Panc1 (cell line): Measurements from ENCODE around the gene TNRC18. TPM values are rescaled to one million over a fixed set of nuclear protein-coding genes. Genes with fewer than 3 reads are reported as not detected.

ENCODE experiments used
- ATAC-seq: fragments of 200-7000 bp; cut with Tn5 transposase; 2 replicates; pipeline ENCODE4 v1.9.1; 2020; ENCODE audit warnings: mild to moderate bottlenecking, moderate library complexity
- BruUV-seq: library from RNA; stranded (reverse); fragments of 400-500 nt; replicated peaks from 2 replicates; lab custom pipeline; 2021; lab: Mats Ljungman, UMichigan
- CTCF ChIA-PET: fragments of 300-600 bp; sonication (Branson Sonifier 250); formaldehyde crosslinking; loops from one replicate; lab custom pipeline; 2022; ENCODE audit warnings: antibody characterized with exemption; lab: Charles Lee
- POLR2A ChIA-PET: fragments of 300-600 bp; sonication (Branson Sonifier 250); formaldehyde crosslinking; loops from one replicate; lab custom pipeline; 2022; ENCODE audit warnings: antibody characterized with exemption; lab: Charles Lee
- DNase-seq: peaks from one replicate; pipeline ENCODE4 v3.0.0-alpha.2; 2010; ENCODE audit warnings: low read depth, low spot score
- H3K27ac ChIP-seq: 2 replicates; pipeline ENCODE4 v1.5.1; 2011; ENCODE audit warnings: mild to moderate bottlenecking, low read length, inconsistent platforms
- H3K27me3 ChIP-seq: fragments of 200-500 bp; sonication (Bioruptor generic); 2 replicates; pipeline ENCODE4 v1.6.0; 2014; ENCODE audit warnings: low read length, inconsistent platforms; ENCODE audit not compliant: control insufficient read depth, insufficient read depth
- H3K36me3 ChIP-seq: fragments of 200-500 bp; sonication (Bioruptor generic); 2 replicates; pipeline ENCODE4 v1.5.1; 2014; ENCODE audit warnings: inconsistent platforms, mild to moderate bottlenecking, low read length, moderate library complexity; ENCODE audit not compliant: control insufficient read depth, insufficient read depth
- H3K4me1 ChIP-seq: 2 replicates; pipeline ENCODE4 v1.5.1; 2011; ENCODE audit warnings: inconsistent platforms, mild to moderate bottlenecking, low read length, moderate library complexity; ENCODE audit not compliant: control insufficient read depth, insufficient read depth
- H3K4me3 ChIP-seq, 2 experiments: 2 replicates each; pipeline ENCODE4 v1.5.1; 2011 to 2012; ENCODE audit warnings: low read depth in 2 of 2, low read length in 2 of 2, mild to moderate bottlenecking in 2 of 2, inconsistent platforms in 1 of 2, moderate library complexity in 1 of 2
- H3K9me3 ChIP-seq: fragments of 200-500 bp; sonication (Bioruptor generic); 2 replicates; pipeline ENCODE4 v1.5.1; 2014; ENCODE audit warnings: low read depth, mild to moderate bottlenecking, inconsistent platforms, low read length, moderate library complexity; ENCODE audit not compliant: control insufficient read depth, insufficient read depth
- CTCF ChIP-seq: fragments of 450-650 bp; IDR thresholded peaks from 2 replicates; pipeline ENCODE4 v1.5.1; 2017; ENCODE audit warnings: mild to moderate bottlenecking
- POLR2AphosphoS5 ChIP-seq: IDR thresholded peaks from 2 replicates; pipeline ENCODE4 v1.6.1; 2012; ENCODE audit warnings: mild to moderate bottlenecking, low read depth, low read length, moderate library complexity
- REST ChIP-seq, 2 experiments: IDR thresholded peaks; 2 replicates each; pipeline ENCODE4 v1.6.1; 2011 to 2012; ENCODE audit warnings: low read depth in 2 of 2, control low read depth in 1 of 2, low read length in 1 of 2, mild to moderate bottlenecking in 1 of 2, moderate library complexity in 1 of 2; ENCODE audit not compliant: insufficient read depth in 1 of 2
- SIN3A ChIP-seq: IDR thresholded peaks from 2 replicates; pipeline ENCODE4 v1.6.1; 2012; ENCODE audit warnings: low read depth, mild to moderate bottlenecking, low read length, moderate library complexity, borderline replicate concordance; ENCODE audit not compliant: insufficient read depth
- TCF7L2 ChIP-seq: IDR thresholded peaks from 2 replicates; pipeline ENCODE4 v1.6.1; 2011; ENCODE audit warnings: mild to moderate bottlenecking, low read depth, low read length, inconsistent platforms
- in situ Hi-C: cut with HindIII; loops from 2 replicates; pipeline ENCODE4 v1.10.0; 2016; ENCODE audit warnings: low sequenced_read_pairs, low pct_unique_long_range_greater_than_20kb
- intact Hi-C: fragments of 100-400 bp; cut with micrococcal nuclease; formaldehyde crosslinking; loops from one replicate; pipeline ENCODE4 v1.10.0; 2022; ENCODE audit not compliant: unreplicated experiment
- total RNA-seq: library from RNA; stranded (reverse); gene quantifications from one replicate; pipeline ENCODE4 v1.2.1, GENCODE V29; 2021; ENCODE audit not compliant: unreplicated experiment

Gene TNRC18
- total RNA-seq, 1 experiment from 2014 or later, result 148 TPM

DNA sequence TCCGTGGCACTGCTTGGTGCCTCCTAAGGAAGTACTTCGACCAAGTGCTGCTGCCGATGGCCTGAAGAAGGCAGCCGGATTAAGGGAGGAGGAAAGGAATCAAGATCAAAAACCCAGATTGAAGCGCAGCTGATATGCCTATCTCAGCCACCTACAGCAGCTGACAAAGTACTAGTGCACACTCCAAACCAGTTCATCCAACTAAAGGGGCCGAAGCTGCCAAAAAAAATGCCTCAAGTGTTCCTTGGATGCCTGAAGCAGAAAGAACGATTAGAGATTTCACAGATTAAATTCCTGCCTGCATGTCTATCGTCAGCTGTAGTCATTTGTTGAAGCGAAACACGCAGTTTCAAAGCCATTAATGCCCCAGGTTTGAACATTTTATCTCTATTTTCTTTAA lies 65.7 kb downstream of the TNRC18 start:
- no peak for ATAC-seq
- no TSS peak for BruUV-seq

DNA sequence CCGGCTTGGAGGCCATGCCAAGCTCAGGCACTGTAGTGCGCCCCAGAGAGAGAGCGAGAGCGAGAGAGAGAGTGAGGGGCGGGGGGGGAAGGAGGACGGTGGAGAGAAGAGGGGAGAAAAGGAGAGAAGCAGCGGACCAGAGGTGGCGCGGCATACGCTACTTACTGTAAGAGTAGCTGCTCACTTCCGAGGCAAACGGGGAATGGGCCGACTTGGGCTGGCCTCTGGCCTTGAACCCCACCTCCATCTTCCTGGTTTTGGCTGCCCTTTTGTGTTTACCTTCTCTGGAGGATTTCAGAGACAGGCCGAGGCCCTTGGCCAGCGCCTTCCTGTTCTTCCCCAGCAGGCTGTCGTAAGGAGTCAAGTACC lies 66.9 kb downstream of the TNRC18 start:
- TF ChIP-seq REST (IDR thresholded peaks at IDR 0.05; ENCODE audit: insufficient read depth in 1 of 2, low read depth in 2 of 2, low read length in 1 of 2) (no peak), SIN3A (no peak), TCF7L2 (no peak), POLR2AphosphoS5 (no peak), CTCF (no peak)
- Histone ChIP-seq H3K27ac (no peak overlapping the region), H3K36me3 (peaks cover 18% of the 10 kb centered on the region), H3K27me3 (no peaks in the 10 kb centered on the region), H3K9me3 (no peaks in the 10 kb centered on the region), H3K4me3 (no peak overlapping the region), H3K4me1 (0 out of 2 replicates have a peak, but pooled peaks cover 5% of the 10 kb centered on the region)
- in situ Hi-C loops, result no loop called here
- intact Hi-C loops, result no loop called here
- CTCF ChIA-PET, result no interaction called here
- ATAC-seq (no peak), DNase-seq (no peak)
- no TSS peak for BruUV-seq
- POLR2A ChIA-PET, result no interaction called here

More for the DNA sequence above, 65.7 kb downstream of the TNRC18 start:
- no peak overlapping the region for H3K4me3 ChIP-seq
- intact Hi-C loops (no loop called here), in situ Hi-C loops (no loop called here)
- CTCF ChIA-PET, result no interaction called here
- peaks cover 24% of the 10 kb centered on the region for H3K36me3 ChIP-seq
- no peaks in the 10 kb centered on the region for H3K27me3 ChIP-seq
- no peak for DNase-seq
- H3K27ac ChIP-seq, result no peak overlapping the region
- H3K9me3 ChIP-seq, result no peaks in the 10 kb centered on the region
- no peak for TF ChIP-seq REST (IDR thresholded peaks at IDR 0.05; ENCODE audit: insufficient read depth in 1 of 2, low read depth in 2 of 2, low read length in 1 of 2)
- TF ChIP-seq TCF7L2, result no peak
- no peak for TF ChIP-seq SIN3A
- TF ChIP-seq CTCF, result no peak
- TF ChIP-seq POLR2AphosphoS5, result no peak
- 0 out of 2 replicates have a peak, but pooled peaks cover 5% of the 10 kb centered on the region for H3K4me1 ChIP-seq
- POLR2A ChIA-PET, result no interaction called here
